Right cardiac atrium (tissue), 5 donors: ENCODE measurements around the gene LRFN5. TPM values are rescaled to one million over a fixed set of nuclear protein-coding genes. Genes with fewer than 3 reads are reported as not detected.
"Not testable (repeated sequence)": the region's sequence is repeated elsewhere in the genome, so short reads cannot be mapped to it uniquely, and the experiment has no call there.

Experiments
- ATAC-seq, 2 donors: fragments of 200-7000 bp; cut with Tn5 transposase; one replicate each; pipeline versions ENCODE4 v1.8.0 to v1.9.1; 2020; ENCODE audit warnings: moderate library complexity in 2 of 2, mild to moderate bottlenecking in 1 of 2
- DNase-seq, 3 donors: peaks; one replicate each; pipeline ENCODE4 v3.0.0-alpha.2; 2020
- H3K27ac ChIP-seq: one replicate; pipeline ENCODE4 v1.5.1; 2013; ENCODE audit warnings: mild to moderate bottlenecking, low read length, control low read depth, moderate library complexity
- H3K27me3 ChIP-seq: one replicate; pipeline ENCODE4 v1.6.1; 2013; ENCODE audit not compliant: control insufficient read depth, insufficient read depth
- H3K4me1 ChIP-seq: one replicate; pipeline ENCODE4 v1.6.1; 2013; ENCODE audit warnings: low read length; ENCODE audit not compliant: control insufficient read depth, insufficient read depth
- H3K4me3 ChIP-seq: one replicate; pipeline ENCODE4 v1.5.1; 2013; ENCODE audit warnings: low read length, control low read depth
- H3K9me3 ChIP-seq: one replicate; pipeline ENCODE4 v1.6.1; 2013; ENCODE audit warnings: low read length; ENCODE audit not compliant: control insufficient read depth
- WGBS: extraction: QIAGEN DNeasy Blood & Tissue Kit; methylation state at CpG from one replicate; pipeline ENCODE4 v1.1.7; 2013; 5-methylcytosine and 5-hydroxymethylcytosine counted together
- intact Hi-C, 4 donors: fragments of 100-400 bp; cut with DNase I; formaldehyde crosslinking; loops; one replicate each; pipeline versions ENCODE4 v1.11.0 to v1.14.0; 2022 to 2023
- polyA plus RNA-seq: library from polyadenylated mRNA; stranded (reverse); fragments of 200-250 nt; gene quantifications from one replicate; pipeline ENCODE4 v1.2.3, GENCODE V29; 2013
- total RNA-seq, 4 donors: library from RNA; stranded (reverse); fragmentation: NEBNext Ultra II Directional; extraction: Animal tissue kit (Norgen Biotek cat#: 25700); gene quantifications; one replicate each; pipeline ENCODE4 v1.2.1, GENCODE V29; 2021
- donor health status: healthy with polysubstance abuse.
- donor health status: DM: no; HTN: yes; CAD: no.
- donor health status: DM: no; HTN: no; CAD: no.
- donor health status: DM: no; HTN: yes; CAD: no; lungs with severe emphysema.
- donor health status: DM: yes; HTN: yes; CAD: no.

Gene LRFN5
- total and polyA plus RNA-seq, 5 donors = 0.23 to 1.7 (median 1.0) TPM

GRCh38 chr14:41641690-41642089 lies 35.0 kb downstream of the LRFN5 start:
- DNase-seq (no peak), ATAC-seq (no peak)
- intact Hi-C loops = no loop called here
- Histone ChIP-seq H3K4me3 (no peak overlapping the region), H3K27ac (no peak overlapping the region), H3K27me3 (no peaks in the 10 kb centered on the region), H3K9me3 (no peaks in the 10 kb centered on the region), H3K4me1 (no peaks in the 10 kb centered on the region)
- WGBS = 91% methylated on average over 1 of the region's 1 CpG

GRCh38 chr14:41642367-41642766 lies 35.7 kb downstream of the LRFN5 start:
- no peak for ATAC-seq
- Histone ChIP-seq H3K27ac (no peak overlapping the region), H3K9me3 (no peaks in the 10 kb centered on the region), H3K4me3 (no peak overlapping the region), H3K4me1 (no peaks in the 10 kb centered on the region), H3K27me3 (no peaks in the 10 kb centered on the region)
- WGBS = 65% methylated on average over 1 of the region's 1 CpG
- intact Hi-C loops = no loop called here
- DNase-seq = no peak

GRCh38 chr14:41642789-41643188 lies 36.1 kb downstream of the LRFN5 start:
- no peak for DNase-seq
- WGBS = 88% methylated on average over 2 of the region's 2 CpGs
- H3K27ac ChIP-seq = no peak overlapping the region
- intact Hi-C loops = no loop called here
- H3K4me3 ChIP-seq = no peak overlapping the region
- no peak for ATAC-seq
- no peaks in the 10 kb centered on the region for H3K9me3 ChIP-seq
- H3K4me1 ChIP-seq = no peaks in the 10 kb centered on the region
- H3K27me3 ChIP-seq = no peaks in the 10 kb centered on the region

GRCh38 chr14:41644606-41645005 lies 37.9 kb downstream of the LRFN5 start:
- intact Hi-C loops = no loop called here
- H3K4me1 ChIP-seq = no peaks in the 10 kb centered on the region
- no peak overlapping the region for H3K4me3 ChIP-seq
- no peak overlapping the region for H3K27ac ChIP-seq
- 97% methylated on average over 1 of the region's 1 CpG for WGBS
- no peak for ATAC-seq
- DNase-seq = no peak
- H3K9me3 ChIP-seq = no peaks in the 10 kb centered on the region
- no peaks in the 10 kb centered on the region for H3K27me3 ChIP-seq

- Histone ChIP-seq H3K27me3 (no peaks in the 10 kb centered on the region), H3K27ac (no peak overlapping the region), H3K4me1 (no peaks in the 10 kb centered on the region), H3K4me3 (no peak overlapping the region), H3K9me3 (no peaks in the 10 kb centered on the region)
- ATAC-seq (no peak), DNase-seq (no peak)
- 74% methylated on average over 1 of the region's 1 CpG for WGBS
- intact Hi-C loops = no loop called here
These were observed 44.1 kb downstream of the LRFN5 start for GRCh38 chr14:41650802-41651201.

GRCh38 chr14:41654196-41654595 lies 47.5 kb downstream of the LRFN5 start:
- ATAC-seq (no peak), DNase-seq (no peak)
- WGBS = 40% methylated on average over 1 of the region's 1 CpG
- Histone ChIP-seq H3K4me3 (no peak overlapping the region), H3K4me1 (no peaks in the 10 kb centered on the region), H3K9me3 (no peaks in the 10 kb centered on the region), H3K27me3 (no peaks in the 10 kb centered on the region), H3K27ac (no peak overlapping the region)
- intact Hi-C loops = no loop called here

GRCh38 chr14:41662780-41663472 lies 56.2 kb downstream of the LRFN5 start:
- WGBS = 84% methylated on average over 3 of the region's 3 CpGs
- H3K4me1 ChIP-seq = no peaks in the 10 kb centered on the region
- no peak overlapping the region for H3K4me3 ChIP-seq
- H3K9me3 ChIP-seq = no peaks in the 10 kb centered on the region
- intact Hi-C loops = no loop called here
- H3K27me3 ChIP-seq = no peaks in the 10 kb centered on the region
- no peak overlapping the region for H3K27ac ChIP-seq
- ATAC-seq = no peak
- peak in 1 of 3 donors; percentile 9 for DNase-seq

GRCh38 chr14:41663473-41663850 lies 56.8 kb downstream of the LRFN5 start:
- intact Hi-C loops = no loop called here
- 57% methylated on average over 2 of the region's 2 CpGs for WGBS
- no peaks in the 10 kb centered on the region for H3K9me3 ChIP-seq
- ATAC-seq (no peak), DNase-seq (no peak)
- H3K4me3 ChIP-seq = no peak overlapping the region
- H3K4me1 ChIP-seq = no peaks in the 10 kb centered on the region
- no peak overlapping the region for H3K27ac ChIP-seq
- H3K27me3 ChIP-seq = no peaks in the 10 kb centered on the region

- ATAC-seq (no peak), DNase-seq (no peak)
- no peaks in the 10 kb centered on the region for H3K27me3 ChIP-seq
- no peak overlapping the region for H3K27ac ChIP-seq
- 51% methylated on average over 2 of the region's 2 CpGs for whole genome bisulfite sequencing
- no peaks in the 10 kb centered on the region for H3K9me3 ChIP-seq
- intact Hi-C loops = no loop called here
- no peaks in the 10 kb centered on the region for H3K4me1 ChIP-seq
- H3K4me3 ChIP-seq = no peak overlapping the region
These were observed 59.6 kb downstream of the LRFN5 start for GRCh38 chr14:41666301-41666700.

GRCh38 chr14:41668356-41668755 lies 61.7 kb downstream of the LRFN5 start:
- H3K9me3 ChIP-seq = no peaks in the 10 kb centered on the region
- ATAC-seq = no peak
- intact Hi-C loops = no loop called here

GRCh38 chr14:41673601-41674000 lies 66.9 kb downstream of the LRFN5 start:
- DNase-seq = peak; percentile 24 to 65 (median 27)
- H3K27me3 ChIP-seq, intact Hi-C loops, ATAC-seq, H3K27ac ChIP-seq, H3K9me3 ChIP-seq, H3K4me1 ChIP-seq, H3K4me3 ChIP-seq: not testable (repeated sequence)
- WGBS = 96% methylated on average over 24 of the region's 24 CpGs

More at GRCh38 chr14:41668356-41668755, 61.7 kb downstream of the LRFN5 start:
- DNase-seq = no peak
- Histone ChIP-seq H3K27ac (no peak overlapping the region), H3K4me3 (no peak overlapping the region), H3K27me3 (no peaks in the 10 kb centered on the region), H3K4me1 (no peaks in the 10 kb centered on the region)
- 49% methylated on average over 1 of the region's 1 CpG for WGBS

GRCh38 chr14:41674511-41674971 lies 67.9 kb downstream of the LRFN5 start:
- H3K4me3 ChIP-seq, H3K4me1 ChIP-seq, H3K27ac ChIP-seq, intact Hi-C loops, H3K27me3 ChIP-seq, H3K9me3 ChIP-seq, ATAC-seq: not testable (repeated sequence)
- WGBS = 95% methylated on average over 37 of the region's 37 CpGs
- peak in 2 of 3 donors; percentile 38 to 53 for DNase-seq
